Liver (tissue), 3 donors: ENCODE data around the gene PTPRN2.

Experiments
- GABPA ChIP-seq, 2 donors: IDR thresholded peaks in 1 of 2; conservative IDR thresholded peaks in 1 of 2; 2 replicates each; pipeline ENCODE4 v1.6.1; 2016; ENCODE audit warnings: antibody characterized with exemption in 2 of 2, mild to moderate bottlenecking in 1 of 2, moderate library complexity in 1 of 2
- JUND ChIP-seq, 2 donors: IDR thresholded peaks; 2 replicates each; pipeline ENCODE4 v1.6.1; 2016; ENCODE audit warnings: antibody characterized with exemption in 2 of 2
- RXRA ChIP-seq, 2 donors: IDR thresholded peaks; 2 replicates each; pipeline ENCODE4 v1.6.1; 2017 to 2018; ENCODE audit warnings: antibody characterized with exemption in 2 of 2, mild to moderate bottlenecking in 1 of 2
- SP1 ChIP-seq: IDR thresholded peaks from 2 replicates; pipeline ENCODE4 v1.6.1; 2018; ENCODE audit warnings: antibody characterized with exemption, mild to moderate bottlenecking
- TAF1 ChIP-seq: conservative IDR thresholded peaks from 2 replicates; pipeline ENCODE4 v1.6.1; 2016; ENCODE audit warnings: antibody characterized with exemption, mild to moderate bottlenecking
- YY1 ChIP-seq: IDR thresholded peaks from 2 replicates; pipeline ENCODE4 v1.6.1; 2016; ENCODE audit warnings: antibody characterized with exemption, mild to moderate bottlenecking
- TF ChIP-seq, protein P1 (sequence below): fragments of 150-350 bp; IDR thresholded peaks from 2 replicates; pipeline ENCODE4 v1.5.1; 2017; ENCODE audit warnings: improper control_type of control experiment, low read depth, low read length; ENCODE audit not compliant: missing input control
- TF ChIP-seq, protein P2 (sequence below): IDR thresholded peaks from 2 replicates; pipeline ENCODE4 v1.6.1; 2016; ENCODE audit warnings: antibody characterized with exemption, mild to moderate bottlenecking
- donor health status: healthy.
- donor health status: healthy.

DNA sequence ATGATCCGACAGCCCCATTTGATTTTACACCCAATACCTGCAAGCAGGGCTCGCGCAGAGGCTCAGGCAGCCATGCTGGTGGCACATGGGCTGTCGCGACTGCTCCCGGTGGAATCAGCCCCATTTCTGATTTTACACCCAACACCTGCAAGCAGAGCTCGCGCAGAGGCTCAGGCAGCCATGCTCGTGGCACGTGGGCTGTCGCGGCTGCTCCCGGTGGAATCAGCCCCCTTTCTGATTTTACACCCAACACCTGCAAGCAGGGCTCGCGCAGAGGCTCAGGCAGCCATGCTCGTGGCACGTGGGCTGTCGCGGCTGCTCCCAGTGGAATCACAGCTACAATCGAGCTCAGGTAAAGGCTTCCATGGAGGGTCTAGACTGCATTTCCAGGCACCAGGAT is 244.1 kb downstream of the PTPRN2 start:
- TF ChIP-seq, protein P1, sequence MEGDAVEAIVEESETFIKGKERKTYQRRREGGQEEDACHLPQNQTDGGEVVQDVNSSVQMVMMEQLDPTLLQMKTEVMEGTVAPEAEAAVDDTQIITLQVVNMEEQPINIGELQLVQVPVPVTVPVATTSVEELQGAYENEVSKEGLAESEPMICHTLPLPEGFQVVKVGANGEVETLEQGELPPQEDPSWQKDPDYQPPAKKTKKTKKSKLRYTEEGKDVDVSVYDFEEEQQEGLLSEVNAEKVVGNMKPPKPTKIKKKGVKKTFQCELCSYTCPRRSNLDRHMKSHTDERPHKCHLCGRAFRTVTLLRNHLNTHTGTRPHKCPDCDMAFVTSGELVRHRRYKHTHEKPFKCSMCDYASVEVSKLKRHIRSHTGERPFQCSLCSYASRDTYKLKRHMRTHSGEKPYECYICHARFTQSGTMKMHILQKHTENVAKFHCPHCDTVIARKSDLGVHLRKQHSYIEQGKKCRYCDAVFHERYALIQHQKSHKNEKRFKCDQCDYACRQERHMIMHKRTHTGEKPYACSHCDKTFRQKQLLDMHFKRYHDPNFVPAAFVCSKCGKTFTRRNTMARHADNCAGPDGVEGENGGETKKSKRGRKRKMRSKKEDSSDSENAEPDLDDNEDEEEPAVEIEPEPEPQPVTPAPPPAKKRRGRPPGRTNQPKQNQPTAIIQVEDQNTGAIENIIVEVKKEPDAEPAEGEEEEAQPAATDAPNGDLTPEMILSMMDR, result no peak
- TF ChIP-seq SP1 (no peak), JUND (IDR thresholded peaks at IDR 0.05) (no peak), YY1 (no peak), TAF1 (no peak), RXRA (IDR thresholded peaks at IDR 0.05) (no peak), GABPA (IDR thresholded peaks at IDR 0.05 in 1 of 2, conservative IDR thresholded peaks at IDR 0.05 in 1 of 2) (no peak)
- TF ChIP-seq, protein P2, sequence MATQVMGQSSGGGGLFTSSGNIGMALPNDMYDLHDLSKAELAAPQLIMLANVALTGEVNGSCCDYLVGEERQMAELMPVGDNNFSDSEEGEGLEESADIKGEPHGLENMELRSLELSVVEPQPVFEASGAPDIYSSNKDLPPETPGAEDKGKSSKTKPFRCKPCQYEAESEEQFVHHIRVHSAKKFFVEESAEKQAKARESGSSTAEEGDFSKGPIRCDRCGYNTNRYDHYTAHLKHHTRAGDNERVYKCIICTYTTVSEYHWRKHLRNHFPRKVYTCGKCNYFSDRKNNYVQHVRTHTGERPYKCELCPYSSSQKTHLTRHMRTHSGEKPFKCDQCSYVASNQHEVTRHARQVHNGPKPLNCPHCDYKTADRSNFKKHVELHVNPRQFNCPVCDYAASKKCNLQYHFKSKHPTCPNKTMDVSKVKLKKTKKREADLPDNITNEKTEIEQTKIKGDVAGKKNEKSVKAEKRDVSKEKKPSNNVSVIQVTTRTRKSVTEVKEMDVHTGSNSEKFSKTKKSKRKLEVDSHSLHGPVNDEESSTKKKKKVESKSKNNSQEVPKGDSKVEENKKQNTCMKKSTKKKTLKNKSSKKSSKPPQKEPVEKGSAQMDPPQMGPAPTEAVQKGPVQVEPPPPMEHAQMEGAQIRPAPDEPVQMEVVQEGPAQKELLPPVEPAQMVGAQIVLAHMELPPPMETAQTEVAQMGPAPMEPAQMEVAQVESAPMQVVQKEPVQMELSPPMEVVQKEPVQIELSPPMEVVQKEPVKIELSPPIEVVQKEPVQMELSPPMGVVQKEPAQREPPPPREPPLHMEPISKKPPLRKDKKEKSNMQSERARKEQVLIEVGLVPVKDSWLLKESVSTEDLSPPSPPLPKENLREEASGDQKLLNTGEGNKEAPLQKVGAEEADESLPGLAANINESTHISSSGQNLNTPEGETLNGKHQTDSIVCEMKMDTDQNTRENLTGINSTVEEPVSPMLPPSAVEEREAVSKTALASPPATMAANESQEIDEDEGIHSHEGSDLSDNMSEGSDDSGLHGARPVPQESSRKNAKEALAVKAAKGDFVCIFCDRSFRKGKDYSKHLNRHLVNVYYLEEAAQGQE, result no peak
